ENCODE measurements around the gene SLC4A1AP. TPM values are rescaled to one million over a fixed set of nuclear protein-coding genes. Genes with fewer than 3 reads are reported as not detected.

Gene SLC4A1AP
- total and polyA plus RNA-seq, 10 of the 15 experiments (the other 5 are each of a cell fraction or from before 2014, with no cell fraction given), result 6.5 to 30.1 (median 21.5) TPM

- TF ChIP-seq CTCF (IDR thresholded peaks at IDR 0.05 in 2 of 3, conservative IDR thresholded peaks at IDR 0.05 in 1 of 3; ENCODE audit: control insufficient read depth in 2 of 3, extremely low read depth in 1 of 3, insufficient read depth in 1 of 3, low read depth in 3 of 3, low read length in 3 of 3) (no peak), TARDBP (IDR thresholded peaks at IDR 0.05; ENCODE audit: borderline replicate concordance) (no peak), SMAD1 (IDR thresholded peaks at IDR 0.05; ENCODE audit: low read depth, partially characterized antibody) (peak; percentile 56), ZNF622 (IDR thresholded peaks at IDR 0.05) (no peak), NR2C1 (IDR thresholded peaks at IDR 0.05) (no peak), KAT2A (conservative IDR thresholded peaks at IDR 0.05; ENCODE audit: control insufficient read depth, low read depth, low read length) (no peak), JUND (IDR thresholded peaks at IDR 0.05; ENCODE audit: low read depth, low read length) (peak; percentile 91), YBX1 (IDR thresholded peaks at IDR 0.05) (no peak), ZNF24 (IDR thresholded peaks at IDR 0.05) (no peak), SMAD5 (IDR thresholded peaks at IDR 0.05; ENCODE audit: low read depth) (peak; percentile 67; the same call in 1 of the 2 replicates), STAT1 (conservative IDR thresholded peaks at IDR 0.05) (no peak), PKNOX1 (IDR thresholded peaks at IDR 0.05) (peak; percentile 57), MXI1 (IDR thresholded peaks at IDR 0.05; ENCODE audit: low read depth, low read length) (peak; percentile 88), MEF2B (IDR thresholded peaks at IDR 0.05; ENCODE audit: partially characterized antibody, poor library complexity, severe bottlenecking) (peak; percentile 40), E2F4 (IDR thresholded peaks at IDR 0.05; ENCODE audit: low read depth, low read length) (no peak), ESRRA (IDR thresholded peaks at IDR 0.05; ENCODE audit: low read length) (no peak), TCF12 (IDR thresholded peaks at IDR 0.05; ENCODE audit: low read depth, low read length) (no peak), GATAD2B (conservative IDR thresholded peaks at IDR 0.05; ENCODE audit: low read depth) (0 out of 2 replicates have a peak, but pooled peaks have one; percentile 45), SRF (IDR thresholded peaks at IDR 0.05; ENCODE audit: low read depth in 2 of 2, low read length in 2 of 2) (0 out of 4 replicates have a peak, but pooled peaks of 1 of the 2 experiments have one; percentile 18), E4F1 (IDR thresholded peaks at IDR 0.05; ENCODE audit: borderline replicate concordance, partially characterized antibody) (no peak), BCL11A (IDR thresholded peaks at IDR 0.05; ENCODE audit: low read depth, low read length) (no peak), IRF3 (IDR thresholded peaks at IDR 0.05) (no peak; the same call in 1 of the 2 replicates), HDAC2 (IDR thresholded peaks at IDR 0.05) (no peak)
These were observed 34.7 kb upstream of the SLC4A1AP start, which contains the start of the genes CCDC121 and GPN1 (continued) for GRCh38 chr2:27628767-27629709.
